Body of pancreas (tissue), 4 donors: ENCODE measurements around the gene EIF1AD. TPM values are rescaled to one million over a fixed set of nuclear protein-coding genes. Genes with fewer than 3 reads are reported as not detected.

Experiments
- ATAC-seq: fragments of 150-250 bp; one replicate; pipeline ENCODE4 v1.9.1; 2016
- DNase-seq, 4 donors: peaks; one replicate each; pipeline ENCODE4 v3.0.0-alpha.2; 2019
- H3K27ac ChIP-seq, 4 donors: fragments of 200-600 bp; sonication (generic); 1 replicate in 3 of 4; 2 replicates in 1 of 4; pipeline versions ENCODE4 v1.5.1 to v1.6.1; 2016 to 2019; ENCODE audit warnings: mild to moderate bottlenecking in 1 of 4, mixed read lengths in 1 of 4, moderate library complexity in 1 of 4
- H3K27me3 ChIP-seq, 2 donors: fragments of 200-600 bp; sonication (generic); one replicate each; pipeline ENCODE4 v1.6.0; 2016; ENCODE audit warnings: mild to moderate bottlenecking in 1 of 2
- H3K36me3 ChIP-seq, 2 donors: fragments of 200-600 bp; sonication (generic); replicated peaks in 1 of 2; 2 replicates each; pipeline ENCODE4 v1.5.1; 2016; ENCODE audit warnings: low read depth in 2 of 2; ENCODE audit not compliant: insufficient read depth in 1 of 2
- H3K4me1 ChIP-seq: fragments of 200-600 bp; sonication (generic); one replicate; pipeline ENCODE4 v1.6.0; 2016
- H3K4me3 ChIP-seq, 2 donors: fragments of 200-600 bp; sonication (generic); 1 replicate in 1 of 2; 2 replicates in 1 of 2; pipeline ENCODE4 v1.5.1; 2016 to 2019
- H3K9me3 ChIP-seq, 3 donors: fragments of 200-600 bp; sonication (generic); 1 replicate in 2 of 3; 2 replicates in 1 of 3; pipeline ENCODE4 v1.5.1; 2016
- CTCF ChIP-seq, 7 experiments: fragments of 450-650 bp in 4 of 7; fragments of 200-600 bp in 3 of 7; sonication (generic) in 3 of 7; IDR thresholded peaks; one replicate each; pipeline ENCODE4 v1.5.1; 2016 to 2019; ENCODE audit warnings: antibody characterized with exemption in 7 of 7
- POLR2A ChIP-seq, 3 donors: fragments of 450-650 bp; IDR thresholded peaks; one replicate each; pipeline ENCODE4 v1.6.1; 2016; ENCODE audit warnings: antibody characterized with exemption in 3 of 3, mild to moderate bottlenecking in 2 of 3
- WGBS, 2 donors: methylation state at CpG; one replicate each; pipeline ENCODE4 v1.1.5; 2017; 5-methylcytosine and 5-hydroxymethylcytosine counted together
- intact Hi-C: fragments of 100-400 bp; cut with DNase I; formaldehyde crosslinking; loops from one replicate; pipeline ENCODE4 v1.15.1; 2023
- total RNA-seq, 2 donors: library from RNA; depleted of rRNA; stranded (reverse); fragments of >200 nt; gene quantifications; one replicate each; pipeline ENCODE4 v1.1.0, GENCODE V29; 2016

Gene EIF1AD
- total RNA-seq, 2 donors from 2014 or later: 7.8 to 28.0 TPM

- TF ChIP-seq POLR2A (IDR thresholded peaks at IDR 0.05) (no peak), CTCF (IDR thresholded peaks at IDR 0.05) (no peak)
- H3K4me1 ChIP-seq: peaks cover 2% of the 10 kb centered on the region
- no peak overlapping the region for H3K27ac ChIP-seq
- intact Hi-C loops: no loop called here
- 81 to 86% methylated on average over 15 of the region's 15 CpGs for WGBS, 2 donors
- ATAC-seq: no peak
- no peaks in the 10 kb centered on the region for H3K27me3 ChIP-seq
- H3K4me3 ChIP-seq: no peak overlapping the region
- H3K9me3 ChIP-seq: no peaks in the 10 kb centered on the region
- peaks cover 11 to 39% of the 10 kb centered on the region in 2 donors for H3K36me3 ChIP-seq
- DNase-seq: no peak
Measured at GRCh38 chr11:65968600-65969482, 33.1 kb downstream of the EIF1AD start.

- Histone ChIP-seq H3K36me3 (peaks cover 11 to 39% of the 10 kb centered on the region in 2 donors), H3K27ac (no peak overlapping the region), H3K4me1 (peaks cover 16% of the 10 kb centered on the region), H3K27me3 (no peaks in the 10 kb centered on the region), H3K4me3 (no peak overlapping the region), H3K9me3 (no peaks in the 10 kb centered on the region)
- 87 to 95% methylated on average over 20 to 30 of the region's 30 CpGs for WGBS, 2 donors
- intact Hi-C loops: no loop called here
- ATAC-seq (no peak), DNase-seq (no peak)
- no peak for TF ChIP-seq POLR2A (IDR thresholded peaks at IDR 0.05)
- TF ChIP-seq CTCF (IDR thresholded peaks at IDR 0.05): no peak
Measured at GRCh38 chr11:65967329-65967934, 34.5 kb downstream of the EIF1AD start.

- no peak overlapping the region for H3K4me3 ChIP-seq
- DNase-seq (no peak), ATAC-seq (no peak)
- intact Hi-C loops: no loop called here
- no peak overlapping the region for H3K27ac ChIP-seq
- no peaks in the 10 kb centered on the region for H3K9me3 ChIP-seq
- H3K27me3 ChIP-seq: no peaks in the 10 kb centered on the region
- no peak for TF ChIP-seq POLR2A (IDR thresholded peaks at IDR 0.05)
- TF ChIP-seq CTCF (IDR thresholded peaks at IDR 0.05): no peak
- peaks cover 11 to 39% of the 10 kb centered on the region in 2 donors for H3K36me3 ChIP-seq
- H3K4me1 ChIP-seq: peaks cover 20% of the 10 kb centered on the region
- 90 to 96% methylated on average over 23 to 33 of the region's 36 CpGs for WGBS, 2 donors
Measured at GRCh38 chr11:65965986-65966762, 35.8 kb downstream of the EIF1AD start.

GRCh38 chr11:65964906-65965305 is 37.1 kb downstream of the EIF1AD start:
- peaks cover 11 to 39% of the 10 kb centered on the region in 2 donors for H3K36me3 ChIP-seq
- no peak for DNase-seq
- no peaks in the 10 kb centered on the region for H3K9me3 ChIP-seq
- ATAC-seq: no peak
- peaks cover 26% of the 10 kb centered on the region for H3K4me1 ChIP-seq
- no peak for TF ChIP-seq CTCF (IDR thresholded peaks at IDR 0.05)
- no peak for TF ChIP-seq POLR2A (IDR thresholded peaks at IDR 0.05)
- no peaks in the 10 kb centered on the region for H3K27me3 ChIP-seq
- 77 to 80% methylated on average over 5 to 9 of the region's 10 CpGs for WGBS, 2 donors
- no peak overlapping the region for H3K4me3 ChIP-seq
- intact Hi-C loops: no loop called here
- H3K27ac ChIP-seq: no peak overlapping the region
